Mucosa of rectum (tissue), 2 donors: ENCODE data around the gene GZMA.

Experiments used
- H3K27ac ChIP-seq, 2 donors: one replicate each; pipeline ENCODE4 v1.7.0; 2013; ENCODE audit warnings: inconsistent platforms in 2 of 2, low read depth in 2 of 2, low read length in 2 of 2
- H3K27me3 ChIP-seq, 2 donors: one replicate each; pipeline ENCODE4 v1.7.0; 2013; ENCODE audit warnings: low read length in 2 of 2; ENCODE audit not compliant: control insufficient read depth in 2 of 2, insufficient read depth in 2 of 2
- H3K36me3 ChIP-seq, 2 donors: one replicate each; pipeline ENCODE4 v1.7.0; 2013; ENCODE audit warnings: low read length in 2 of 2; ENCODE audit not compliant: control insufficient read depth in 2 of 2, insufficient read depth in 2 of 2
- H3K4me1 ChIP-seq, 2 donors: one replicate each; pipeline ENCODE4 v1.7.0; 2013; ENCODE audit warnings: low read length in 2 of 2, mild to moderate bottlenecking in 1 of 2; ENCODE audit not compliant: control insufficient read depth in 2 of 2, insufficient read depth in 2 of 2
- H3K4me3 ChIP-seq, 2 donors: one replicate each; pipeline ENCODE4 v1.7.0; 2013; ENCODE audit warnings: low read length in 2 of 2
- H3K9ac ChIP-seq, 2 donors: one replicate each; pipeline ENCODE4 v1.7.0; 2013; ENCODE audit warnings: low read length in 2 of 2, low read depth in 1 of 2, mild to moderate bottlenecking in 1 of 2
- H3K9me3 ChIP-seq, 2 donors: one replicate each; pipeline ENCODE4 v1.7.0; 2013; ENCODE audit warnings: low read length in 2 of 2; ENCODE audit not compliant: control insufficient read depth in 2 of 2
- donor health status: healthy.
- donor health status: Normal muscosa, but diverticular disease.

The GZMA gene

GRCh38 chr5:55102348-55102747, at the start of gene GZMA:
GZMA (plus strand) TSS chr5:55102646; CDS start chr5:55102683, 37 bp downstream.
- Histone ChIP-seq H3K9me3 (no peaks in the 10 kb centered on the region), H3K4me3 (no peak within 1 kb of the TSS), H3K27ac (peak within 1 kb of the TSS in 1 of 2 donors; percentile 23)

GRCh38 chr5:55055183-55055582, 47.3 kb upstream of the GZMA start:
- H3K9ac ChIP-seq, result no peak overlapping the region
- H3K9me3 ChIP-seq, result no peaks in the 10 kb centered on the region
- no peaks in the 10 kb centered on the region for H3K4me1 ChIP-seq
- H3K27me3 ChIP-seq, result no peaks in the 10 kb centered on the region
- no peaks in the 10 kb centered on the region for H3K36me3 ChIP-seq
- no peak overlapping the region for H3K27ac ChIP-seq
- H3K4me3 ChIP-seq, result no peak overlapping the region

More at GRCh38 chr5:55102348-55102747, at the start of gene GZMA:
- no peaks in the 10 kb centered on the region for H3K27me3 ChIP-seq
- H3K36me3 ChIP-seq, result no peaks in the 10 kb centered on the region
- H3K9ac ChIP-seq, result no peak within 1 kb of the TSS
- no peaks in the 10 kb centered on the region for H3K4me1 ChIP-seq

- Histone ChIP-seq H3K9me3 (no peaks in the 10 kb centered on the region), H3K27ac (no peak overlapping the region), H3K36me3 (no peaks in the 10 kb centered on the region), H3K4me3 (peak overlapping the region in 1 of 2 donors; percentile 9), H3K4me1 (no peaks in the 10 kb centered on the region), H3K9ac (no peak overlapping the region), H3K27me3 (no peaks in the 10 kb centered on the region)
These were observed 40.2 kb upstream of the GZMA start for GRCh38 chr5:55062039-55062779.

GRCh38 chr5:55063220-55063863, 39.1 kb upstream of the GZMA start:
- Histone ChIP-seq H3K4me3 (no peak overlapping the region), H3K9ac (no peak overlapping the region), H3K4me1 (no peaks in the 10 kb centered on the region), H3K9me3 (no peaks in the 10 kb centered on the region), H3K27ac (no peak overlapping the region), H3K27me3 (no peaks in the 10 kb centered on the region), H3K36me3 (no peaks in the 10 kb centered on the region)

- Histone ChIP-seq H3K36me3 (no peaks in the 10 kb centered on the region), H3K27ac (no peak overlapping the region), H3K4me1 (no peaks in the 10 kb centered on the region), H3K4me3 (no peak overlapping the region), H3K27me3 (no peaks in the 10 kb centered on the region), H3K9ac (no peak overlapping the region), H3K9me3 (no peaks in the 10 kb centered on the region)
These were observed 38.5 kb upstream of the GZMA start for GRCh38 chr5:55063899-55064298.

GRCh38 chr5:55064523-55064922, 37.9 kb upstream of the GZMA start:
- no peak overlapping the region for H3K9ac ChIP-seq

GRCh38 chr5:55066277-55066676, 36.2 kb upstream of the GZMA start:
- Histone ChIP-seq H3K9ac (no peak overlapping the region), H3K4me3 (no peak overlapping the region), H3K27me3 (no peaks in the 10 kb centered on the region), H3K4me1 (no peaks in the 10 kb centered on the region), H3K9me3 (no peaks in the 10 kb centered on the region), H3K27ac (no peak overlapping the region), H3K36me3 (no peaks in the 10 kb centered on the region)

More at GRCh38 chr5:55064523-55064922, 37.9 kb upstream of the GZMA start:
- no peaks in the 10 kb centered on the region for H3K9me3 ChIP-seq
- no peaks in the 10 kb centered on the region for H3K27me3 ChIP-seq
- no peaks in the 10 kb centered on the region for H3K36me3 ChIP-seq
- no peaks in the 10 kb centered on the region for H3K4me1 ChIP-seq
- no peak overlapping the region for H3K4me3 ChIP-seq
- no peak overlapping the region for H3K27ac ChIP-seq

- H3K27me3 ChIP-seq, result no peaks in the 10 kb centered on the region
- H3K27ac ChIP-seq, result no peak overlapping the region
- no peaks in the 10 kb centered on the region for H3K36me3 ChIP-seq
- H3K4me1 ChIP-seq, result no peaks in the 10 kb centered on the region
- H3K4me3 ChIP-seq, result no peak overlapping the region
- H3K9me3 ChIP-seq, result no peaks in the 10 kb centered on the region
- H3K9ac ChIP-seq, result no peak overlapping the region
These were observed 31.5 kb upstream of the GZMA start for GRCh38 chr5:55070968-55071367.

GRCh38 chr5:55071413-55071812, 31.0 kb upstream of the GZMA start:
- H3K4me3 ChIP-seq, result no peak overlapping the region
- no peaks in the 10 kb centered on the region for H3K4me1 ChIP-seq
- no peaks in the 10 kb centered on the region for H3K27me3 ChIP-seq
- no peaks in the 10 kb centered on the region for H3K9me3 ChIP-seq
- H3K9ac ChIP-seq, result no peak overlapping the region
- no peaks in the 10 kb centered on the region for H3K36me3 ChIP-seq
- no peak overlapping the region for H3K27ac ChIP-seq

GRCh38 chr5:55072666-55073065, 29.8 kb upstream of the GZMA start:
- H3K9me3 ChIP-seq, result no peaks in the 10 kb centered on the region
- no peaks in the 10 kb centered on the region for H3K4me1 ChIP-seq
- H3K9ac ChIP-seq, result no peak overlapping the region
- H3K36me3 ChIP-seq, result no peaks in the 10 kb centered on the region
- H3K4me3 ChIP-seq, result no peak overlapping the region
- no peaks in the 10 kb centered on the region for H3K27me3 ChIP-seq
- no peak overlapping the region for H3K27ac ChIP-seq
